ENCODE data around the gene ATXN3L. TPM values are rescaled to one million over a fixed set of nuclear protein-coding genes. Genes with fewer than 3 reads are reported as not detected.

Gene ATXN3L
- not detected in 5 replicates for total RNA-seq (2022; extraction: Qiagen RNA extraction)

DNA sequence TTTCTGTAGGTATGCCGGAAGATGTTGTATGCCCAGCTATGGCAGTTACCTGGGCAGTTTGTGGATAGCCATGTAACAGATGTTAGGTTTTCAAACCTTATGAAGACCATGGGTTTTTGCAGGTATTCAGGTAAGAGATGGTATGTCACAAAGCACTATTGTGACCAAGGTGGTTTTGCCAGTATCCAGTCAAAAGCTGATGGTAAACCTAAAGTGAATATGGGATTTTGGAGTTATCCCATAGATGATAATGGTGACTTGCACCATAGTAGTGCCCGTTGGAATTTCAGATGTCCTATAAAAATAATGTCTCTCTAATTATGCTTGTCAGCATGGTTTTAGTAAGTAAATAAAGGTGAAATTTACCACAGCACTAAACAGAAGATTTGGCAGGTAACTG is at the start of gene ATXN3L:
ATXN3L (minus strand) TSS at position 101 of the 400 bp plus-strand sequence. CDS start 119 bp downstream, outside the sequence.

Other genes with a start within 250 kb of the ATXN3L start
- not detected in 5 replicates for gene EGFL6, start 249.5 kb upstream of the ATXN3L start, total RNA-seq (2022; extraction: Qiagen RNA extraction)

All from A549 treated with CORT108297 at 1 μM for 4 hours (cell line).